Fibroblast of lung (primary cell): ENCODE measurements around the gene PKNOX2. TPM values are rescaled to one million over a fixed set of nuclear protein-coding genes. Genes with fewer than 3 reads are reported as not detected.

Source experiments
- DNase-seq, 2 donors: peaks; one replicate each; pipeline versions ENCODE4 v3.0.0 to v3.0.0-alpha.2; 2010; ENCODE audit warnings: low read depth in 2 of 2
- H2AFZ ChIP-seq: 2 replicates; pipeline ENCODE4 v1.5.1; 2012; ENCODE audit warnings: low read length, control low read depth, inconsistent platforms
- H3K27ac ChIP-seq: 2 replicates; pipeline ENCODE4 v1.5.1; 2011; ENCODE audit warnings: low read length, control low read depth; ENCODE audit not compliant: insufficient read depth
- H3K27me3 ChIP-seq: 2 replicates; pipeline ENCODE4 v1.5.1; 2011; ENCODE audit warnings: mild to moderate bottlenecking, low read length; ENCODE audit not compliant: control insufficient read depth, insufficient read depth
- H3K36me3 ChIP-seq: 2 replicates; pipeline ENCODE4 v1.5.1; 2011; ENCODE audit warnings: low read length; ENCODE audit not compliant: control insufficient read depth, insufficient read depth
- H3K4me1 ChIP-seq: 2 replicates; pipeline ENCODE4 v1.5.1; 2011; ENCODE audit warnings: low read length; ENCODE audit not compliant: control insufficient read depth, insufficient read depth; ENCODE audit errors: extremely low read depth
- H3K4me2 ChIP-seq: 2 replicates; pipeline ENCODE4 v1.5.1; 2011; ENCODE audit warnings: low read length, control low read depth; ENCODE audit not compliant: insufficient read depth; ENCODE audit errors: extremely low read depth
- H3K4me3 ChIP-seq, 4 experiments: fragments of 200-600 bp in 1 of 4; sonication (generic) in 1 of 4; replicated peaks in 1 of 4; 2 replicates each; pipeline ENCODE4 v1.5.1; 2011 to 2016; ENCODE audit warnings: low read length in 4 of 4, low read depth in 3 of 4, mild to moderate bottlenecking in 3 of 4, control low read depth in 2 of 4, inconsistent platforms in 1 of 4, mixed read lengths in 1 of 4; ENCODE audit not compliant: insufficient read depth in 1 of 4; ENCODE audit errors: control extremely low read depth in 1 of 4
- H3K79me2 ChIP-seq: 2 replicates; pipeline ENCODE4 v1.5.1; 2012; ENCODE audit warnings: mild to moderate bottlenecking, low read length, inconsistent platforms; ENCODE audit not compliant: control insufficient read depth, insufficient read depth
- H3K9ac ChIP-seq: 2 replicates; pipeline ENCODE4 v1.5.1; 2011; ENCODE audit warnings: mild to moderate bottlenecking, low read length, control low read depth; ENCODE audit not compliant: insufficient read depth
- H3K9me3 ChIP-seq: 2 replicates; pipeline ENCODE4 v1.5.1; 2012; ENCODE audit warnings: low read depth, low read length; ENCODE audit not compliant: control insufficient read depth, insufficient read depth
- H4K20me1 ChIP-seq: 2 replicates; pipeline ENCODE4 v1.5.1; 2011; ENCODE audit warnings: low read length; ENCODE audit not compliant: control insufficient read depth, insufficient read depth; ENCODE audit errors: extremely low read depth
- CTCF ChIP-seq, 2 donors: IDR thresholded peaks in 1 of 2; conservative IDR thresholded peaks in 1 of 2; 1 replicate in 1 of 2; 2 replicates in 1 of 2; pipeline ENCODE4 v1.5.1; 2011 to 2012; ENCODE audit warnings: low read length in 2 of 2, control low read depth in 1 of 2, inconsistent platforms in 1 of 2, low read depth in 1 of 2, mild to moderate bottlenecking in 1 of 2
- EZH2 ChIP-seq: IDR thresholded peaks from 2 replicates; pipeline ENCODE4 v1.5.1; 2012; ENCODE audit warnings: low read length, control low read depth, mild to moderate bottlenecking; ENCODE audit errors: missing control alignments
- polyA plus RNA-seq, 2 donors: library from polyadenylated mRNA; depleted of rRNA in 1 of 2; stranded (reverse) in 1 of 2; unstranded in 1 of 2; fragments of >200 nt; gene quantifications; 2 replicates each; pipeline ENCODE4 v1.2.1, GENCODE V29; 2011 to 2012; ENCODE audit warnings: missing spikeins in 1 of 2
- total RNA-seq: library from RNA; depleted of rRNA; stranded (reverse); fragments of >200 nt; gene quantifications from 2 replicates; pipeline ENCODE4 v1.2.1, GENCODE V29; 2014

PKNOX2 gene
- total and polyA plus RNA-seq, 2 donors (not counting 1 experiment from before 2014, with no cell fraction given): 0.33 to 2.2 TPM

GRCh38 chr11:125343718-125344131 is 179.2 kb downstream of the PKNOX2 start:
- no peak for TF ChIP-seq EZH2
- no peak for TF ChIP-seq CTCF (conservative IDR thresholded peaks at IDR 0.05 in 1 of 2, IDR thresholded peaks at IDR 0.05 in 1 of 2; ENCODE audit: low read depth in 1 of 2, low read length in 2 of 2)
- Histone ChIP-seq H3K36me3 (no peaks in the 10 kb centered on the region), H3K79me2 (no peaks in the 10 kb centered on the region), H3K4me2 (no peak overlapping the region), H3K9me3 (no peaks in the 10 kb centered on the region), H3K27ac (no peak overlapping the region), H3K9ac (no peak overlapping the region), H3K27me3 (peaks cover 11% of the 10 kb centered on the region), H3K4me3 (no peak overlapping the region), H2AFZ (no peak overlapping the region), H3K4me1 (peaks cover 2% of the 10 kb centered on the region), H4K20me1 (no peaks in the 10 kb centered on the region)
- DNase-seq: peak; percentile 37 to 60

GRCh38 chr11:125344846-125345420 is 180.4 kb downstream of the PKNOX2 start:
- peaks cover 2% of the 10 kb centered on the region for H3K4me1 ChIP-seq
- H3K9me3 ChIP-seq: no peaks in the 10 kb centered on the region
- DNase-seq: no peak
- H3K36me3 ChIP-seq: no peaks in the 10 kb centered on the region
- no peaks in the 10 kb centered on the region for H3K79me2 ChIP-seq
- no peak overlapping the region for H2AFZ ChIP-seq
- no peak overlapping the region for H3K4me3 ChIP-seq
- H3K9ac ChIP-seq: no peak overlapping the region
- no peak overlapping the region for H3K4me2 ChIP-seq
- H4K20me1 ChIP-seq: no peaks in the 10 kb centered on the region
- no peak overlapping the region for H3K27ac ChIP-seq
- peaks cover 11% of the 10 kb centered on the region for H3K27me3 ChIP-seq
- TF ChIP-seq EZH2 (no peak), CTCF (conservative IDR thresholded peaks at IDR 0.05 in 1 of 2, IDR thresholded peaks at IDR 0.05 in 1 of 2; ENCODE audit: low read depth in 1 of 2, low read length in 2 of 2) (no peak)

GRCh38 chr11:125345421-125346178 is 181.0 kb downstream of the PKNOX2 start:
- Histone ChIP-seq H3K79me2 (no peaks in the 10 kb centered on the region), H3K27ac (no peak overlapping the region), H3K27me3 (peaks cover 11% of the 10 kb centered on the region), H2AFZ (no peak overlapping the region), H3K4me3 (no peak overlapping the region), H3K36me3 (no peaks in the 10 kb centered on the region), H4K20me1 (no peaks in the 10 kb centered on the region), H3K9me3 (no peaks in the 10 kb centered on the region), H3K4me2 (no peak overlapping the region), H3K9ac (no peak overlapping the region), H3K4me1 (peaks cover 2% of the 10 kb centered on the region)
- peak; percentile 90 to 93 for TF ChIP-seq CTCF (conservative IDR thresholded peaks at IDR 0.05 in 1 of 2, IDR thresholded peaks at IDR 0.05 in 1 of 2; ENCODE audit: low read depth in 1 of 2, low read length in 2 of 2)
- no peak for TF ChIP-seq EZH2
- peak; percentile 79 for DNase-seq
